ENCODE data around the gene DPP10. TPM values are rescaled to one million over a fixed set of nuclear protein-coding genes. Genes with fewer than 3 reads are reported as not detected.

Gene DPP10
- total RNA-seq, 1 donor from 2014 or later = not detected

- TF ChIP-seq, protein P1, sequence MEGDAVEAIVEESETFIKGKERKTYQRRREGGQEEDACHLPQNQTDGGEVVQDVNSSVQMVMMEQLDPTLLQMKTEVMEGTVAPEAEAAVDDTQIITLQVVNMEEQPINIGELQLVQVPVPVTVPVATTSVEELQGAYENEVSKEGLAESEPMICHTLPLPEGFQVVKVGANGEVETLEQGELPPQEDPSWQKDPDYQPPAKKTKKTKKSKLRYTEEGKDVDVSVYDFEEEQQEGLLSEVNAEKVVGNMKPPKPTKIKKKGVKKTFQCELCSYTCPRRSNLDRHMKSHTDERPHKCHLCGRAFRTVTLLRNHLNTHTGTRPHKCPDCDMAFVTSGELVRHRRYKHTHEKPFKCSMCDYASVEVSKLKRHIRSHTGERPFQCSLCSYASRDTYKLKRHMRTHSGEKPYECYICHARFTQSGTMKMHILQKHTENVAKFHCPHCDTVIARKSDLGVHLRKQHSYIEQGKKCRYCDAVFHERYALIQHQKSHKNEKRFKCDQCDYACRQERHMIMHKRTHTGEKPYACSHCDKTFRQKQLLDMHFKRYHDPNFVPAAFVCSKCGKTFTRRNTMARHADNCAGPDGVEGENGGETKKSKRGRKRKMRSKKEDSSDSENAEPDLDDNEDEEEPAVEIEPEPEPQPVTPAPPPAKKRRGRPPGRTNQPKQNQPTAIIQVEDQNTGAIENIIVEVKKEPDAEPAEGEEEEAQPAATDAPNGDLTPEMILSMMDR (IDR thresholded peaks at IDR 0.05) = no peak
- H3K9me3 ChIP-seq = no peaks in the 10 kb centered on the region
- H3K4me1 ChIP-seq = no peaks in the 10 kb centered on the region
- intact Hi-C loops (cut with DNase I) = no loop called here
- H3K36me3 ChIP-seq = no peaks in the 10 kb centered on the region
- H3K27ac ChIP-seq = no peak overlapping the region
- no peaks in the 10 kb centered on the region for H3K27me3 ChIP-seq
- H3K4me3 ChIP-seq = no peak overlapping the region
- no peak for DNase-seq (ENCODE audit: low spot score in 2 of 2)
Measured at GRCh38 chr2:114762986-114763385, 320.5 kb downstream of the DPP10 start.

GRCh38 chr2:114769110-114769509 is 326.7 kb downstream of the DPP10 start:
- intact Hi-C loops (cut with DNase I) = no loop called here
- no peak overlapping the region for H3K27ac ChIP-seq
- TF ChIP-seq, protein P1 (IDR thresholded peaks at IDR 0.05) = no peak

GRCh38 chr2:114769991-114770390 is 327.6 kb downstream of the DPP10 start:
- no peaks in the 10 kb centered on the region for H3K4me1 ChIP-seq
- no peak overlapping the region for H3K4me3 ChIP-seq
- TF ChIP-seq, protein P1 (IDR thresholded peaks at IDR 0.05) = no peak
- no peak overlapping the region for H3K27ac ChIP-seq
- H3K9me3 ChIP-seq = no peaks in the 10 kb centered on the region
- no peak for DNase-seq (ENCODE audit: low spot score in 2 of 2)
- no peaks in the 10 kb centered on the region for H3K27me3 ChIP-seq
- intact Hi-C loops (cut with DNase I) = no loop called here
- H3K36me3 ChIP-seq = no peaks in the 10 kb centered on the region

More at GRCh38 chr2:114769110-114769509, 326.7 kb downstream of the DPP10 start:
- no peak for DNase-seq (ENCODE audit: low spot score in 2 of 2)
- no peaks in the 10 kb centered on the region for H3K4me1 ChIP-seq
- no peaks in the 10 kb centered on the region for H3K9me3 ChIP-seq
- H3K36me3 ChIP-seq = no peaks in the 10 kb centered on the region
- H3K27me3 ChIP-seq = no peaks in the 10 kb centered on the region
- H3K4me3 ChIP-seq = no peak overlapping the region

- TF ChIP-seq, protein P1 (IDR thresholded peaks at IDR 0.05) = no peak
- H3K4me1 ChIP-seq = no peaks in the 10 kb centered on the region
- H3K27ac ChIP-seq = no peak overlapping the region
- no peak overlapping the region for H3K4me3 ChIP-seq
- no peaks in the 10 kb centered on the region for H3K9me3 ChIP-seq
- H3K36me3 ChIP-seq = no peaks in the 10 kb centered on the region
- no peaks in the 10 kb centered on the region for H3K27me3 ChIP-seq
- intact Hi-C loops (cut with DNase I) = no loop called here
- DNase-seq (ENCODE audit: low spot score in 2 of 2) = no peak
Measured at GRCh38 chr2:114784046-114784445, 341.6 kb downstream of the DPP10 start.

- TF ChIP-seq, protein P1 (IDR thresholded peaks at IDR 0.05) = no peak
Measured at GRCh38 chr2:114784890-114785583, 342.6 kb downstream of the DPP10 start.

More at GRCh38 chr2:114784890-114785583, 342.6 kb downstream of the DPP10 start:
- H3K36me3 ChIP-seq = no peaks in the 10 kb centered on the region
- intact Hi-C loops (cut with DNase I) = no loop called here
- H3K4me1 ChIP-seq = no peaks in the 10 kb centered on the region
- H3K27ac ChIP-seq = no peak overlapping the region
- H3K9me3 ChIP-seq = no peaks in the 10 kb centered on the region
- no peak for DNase-seq (ENCODE audit: low spot score in 2 of 2)
- no peak overlapping the region for H3K4me3 ChIP-seq
- no peaks in the 10 kb centered on the region for H3K27me3 ChIP-seq

Measured in ascending aorta (tissue), 2 donors.